IMR-90 (cell line): Measurements from ENCODE around the gene NCOA7. TPM values are rescaled to one million over a fixed set of nuclear protein-coding genes. Genes with fewer than 3 reads are reported as not detected.

Experiments
- ATAC-seq: fragments of 200-7000 bp; cut with Tn5 transposase; 2 replicates; pipeline ENCODE4 v1.9.1; 2020; ENCODE audit warnings: low read depth, mild to moderate bottlenecking, moderate library complexity
- BruUV-seq: library from RNA; stranded (reverse); fragments of 400-500 nt; replicated peaks from 2 replicates; lab custom pipeline; 2021; lab: Mats Ljungman, UMichigan
- CTCF ChIA-PET: fragments of 300-600 bp; formaldehyde crosslinking; extraction: SDS; loops from one replicate; lab custom pipeline; 2021; ENCODE audit warnings: antibody characterized with exemption; lab: Yijun Ruan, JAX
- POLR2A ChIA-PET: fragments of 300-600 bp; sonication (Branson Sonifier 250); formaldehyde crosslinking; loops from one replicate; lab custom pipeline; 2022; ENCODE audit warnings: antibody characterized with exemption; ENCODE audit not compliant: unreplicated experiment; lab: Charles Lee
- DNase-seq: peaks from one replicate; pipeline ENCODE4 v3.0.0; 2013
- H2AFZ ChIP-seq: replicated peaks from 2 replicates; pipeline ENCODE3; 2013; ENCODE audit warnings: low read length, mild to moderate bottlenecking; ENCODE audit not compliant: poor library complexity
- H2AK5ac ChIP-seq: 2 replicates; pipeline ENCODE4 v1.6.1; 2013; ENCODE audit warnings: low read depth, low read length, inconsistent platforms
- H2AK9ac ChIP-seq: replicated peaks from 2 replicates; pipeline ENCODE3; 2013; ENCODE audit warnings: mild to moderate bottlenecking, low read depth, low read length, moderate library complexity; ENCODE audit not compliant: poor library complexity
- H2BK120ac ChIP-seq: 2 replicates; pipeline ENCODE4 v1.6.1; 2013; ENCODE audit warnings: low read depth, low read length, inconsistent platforms
- H2BK15ac ChIP-seq: 3 replicates; pipeline ENCODE4 v1.6.1; 2013; ENCODE audit warnings: low read depth, low read length, inconsistent platforms
- H2BK20ac ChIP-seq: 2 replicates; pipeline ENCODE4 v1.6.1; 2013; ENCODE audit warnings: low read depth, mild to moderate bottlenecking, inconsistent platforms, low read length, moderate library complexity
- H2BK5ac ChIP-seq: 2 replicates; pipeline ENCODE4 v1.6.1; 2013; ENCODE audit warnings: mild to moderate bottlenecking, low read depth, low read length, inconsistent platforms; ENCODE audit not compliant: poor library complexity, severe bottlenecking
- H3K14ac ChIP-seq: replicated peaks from 2 replicates; pipeline ENCODE4 v1.6.1; 2013; ENCODE audit warnings: low read depth, low read length, inconsistent platforms
- H3K18ac ChIP-seq: 2 replicates; pipeline ENCODE4 v1.6.1; 2013; ENCODE audit warnings: low read depth, low read length, control low read depth
- H3K23ac ChIP-seq: 2 replicates; pipeline ENCODE4 v1.6.1; 2013; ENCODE audit warnings: low read depth, low read length, inconsistent platforms
- H3K27ac ChIP-seq: 2 replicates; pipeline ENCODE4 v1.5.1; 2013; ENCODE audit warnings: mild to moderate bottlenecking, control low read depth, low read length; ENCODE audit not compliant: insufficient read depth
- H3K27me3 ChIP-seq: 2 replicates; pipeline ENCODE4 v1.6.1; 2013; ENCODE audit warnings: low read length; ENCODE audit not compliant: control insufficient read depth, insufficient read depth
- H3K36me3 ChIP-seq: 2 replicates; pipeline ENCODE4 v1.6.1; 2013; ENCODE audit warnings: low read length, mixed read lengths; ENCODE audit not compliant: control insufficient read depth, insufficient read depth
- H3K4ac ChIP-seq: 2 replicates; pipeline ENCODE4 v1.6.1; 2013; ENCODE audit warnings: low read depth, low read length, inconsistent platforms
- H3K4me1 ChIP-seq: 2 replicates; pipeline ENCODE4 v1.6.1; 2013; ENCODE audit warnings: low read length, mixed read lengths; ENCODE audit not compliant: control insufficient read depth, insufficient read depth
- H3K4me2 ChIP-seq: 2 replicates; pipeline ENCODE4 v1.6.1; 2013; ENCODE audit warnings: low read depth, mild to moderate bottlenecking, control low read depth, low read length, moderate library complexity
- H3K4me3 ChIP-seq: 2 replicates; pipeline ENCODE4 v1.5.1; 2013; ENCODE audit warnings: low read depth, mild to moderate bottlenecking, control low read depth, low read length, moderate library complexity; ENCODE audit not compliant: insufficient read depth
- H3K56ac ChIP-seq: 2 replicates; pipeline ENCODE4 v1.6.1; 2013; ENCODE audit warnings: low read length, inconsistent platforms; ENCODE audit not compliant: insufficient read depth; ENCODE audit errors: extremely low read depth
- H3K79me1 ChIP-seq, 2 experiments: 2 replicates each; pipeline ENCODE4 v1.6.1; 2013; ENCODE audit warnings: low read length in 2 of 2, inconsistent platforms in 1 of 2, low read depth in 1 of 2
- H3K9ac ChIP-seq: 2 replicates; pipeline ENCODE4 v1.6.1; 2013; ENCODE audit warnings: low read depth, low read length, control low read depth
- H3K9me1 ChIP-seq: 2 replicates; pipeline ENCODE4 v1.6.1; 2013; ENCODE audit warnings: low read length, inconsistent platforms; ENCODE audit not compliant: insufficient read depth
- H3K9me3 ChIP-seq: 2 replicates; pipeline ENCODE4 v1.6.1; 2013; ENCODE audit warnings: low read length; ENCODE audit not compliant: control insufficient read depth, insufficient read depth
- H4K20me1 ChIP-seq: 2 replicates; pipeline ENCODE4 v1.6.1; 2013; ENCODE audit warnings: low read length, inconsistent platforms; ENCODE audit not compliant: insufficient read depth
- H4K5ac ChIP-seq: 2 replicates; pipeline ENCODE4 v1.6.1; 2013; ENCODE audit warnings: mild to moderate bottlenecking, low read depth, low read length, control low read depth
- H4K8ac ChIP-seq, 2 experiments: 2 replicates each; pipeline ENCODE4 v1.6.1; 2013; ENCODE audit warnings: low read depth in 2 of 2, low read length in 2 of 2, control low read depth in 1 of 2, inconsistent platforms in 1 of 2
- H4K91ac ChIP-seq: 2 replicates; pipeline ENCODE4 v1.6.1; 2013; ENCODE audit warnings: low read depth, low read length, inconsistent platforms; ENCODE audit not compliant: insufficient read depth
- FOS ChIP-seq: fragments of 150-350 bp; IDR thresholded peaks from 2 replicates; pipeline ENCODE4 v1.6.1; 2016; ENCODE audit warnings: low read depth, low read length
- MAZ ChIP-seq: IDR thresholded peaks from 2 replicates; pipeline ENCODE4 v1.6.1; 2012; ENCODE audit warnings: low read depth, mild to moderate bottlenecking, low read length, improper control_type of control experiment, moderate library complexity, borderline replicate concordance
- NFE2L2 ChIP-seq: fragments of 150-350 bp; IDR thresholded peaks from 2 replicates; pipeline ENCODE4 v1.6.1; 2016; ENCODE audit warnings: low read depth, mild to moderate bottlenecking, low read length
- POLR2A ChIP-seq: IDR thresholded peaks from 2 replicates; pipeline ENCODE4 v1.6.1; 2012; ENCODE audit warnings: mild to moderate bottlenecking, low read depth, low read length
- RCOR1 ChIP-seq: IDR thresholded peaks from 2 replicates; pipeline ENCODE4 v1.6.1; 2012; ENCODE audit warnings: mild to moderate bottlenecking, low read length, improper control_type of control experiment; ENCODE audit not compliant: insufficient replicate concordance
- WGBS, 2 experiments: methylation state at CpG; one replicate each; pipeline versions ENCODE4 v1.1.5 to v1.1.7; 2013; ENCODE audit warnings: missing lambda C conversion rate in 2 of 2; ENCODE audit not compliant: insufficient read length in 1 of 2; ENCODE audit errors: extremely low coverage in 2 of 2; 5-methylcytosine and 5-hydroxymethylcytosine counted together
- dilution Hi-C: fragments of 300-500 bp; cut with HindIII; formaldehyde crosslinking; loops from one replicate; pipeline ENCODE4 v1.14.3; 2018; ENCODE audit warnings: low sequenced_read_pairs; ENCODE audit not compliant: unreplicated experiment
- in situ Hi-C: fragments of 300-500 bp; cut with MboI; formaldehyde crosslinking; loops from 3 replicates; pipeline ENCODE4 v1.14.3; 2019; ENCODE audit warnings: low sequenced_read_pairs, inconsistent platforms, mixed read lengths
- intact Hi-C: fragments of 100-400 bp; cut with micrococcal nuclease; formaldehyde crosslinking; loops from 2 replicates; pipeline ENCODE4 v1.10.0; 2022
- polyA plus RNA-seq, 3 experiments: library from polyadenylated mRNA; depleted of rRNA; stranded (reverse); fragments of >200 nt; gene quantifications; 2 replicates each; pipeline ENCODE4 v1.2.3, GENCODE V29; 2012; ENCODE audit warnings: low replicate concordance in 1 of 3
- total RNA-seq: library from RNA; depleted of rRNA; stranded (reverse); fragments of >200 nt; gene quantifications from 2 replicates; pipeline ENCODE4 v1.2.3, GENCODE V29; 2012
- TF ChIP-seq, protein P1 (sequence below): fragments of 150-350 bp; IDR thresholded peaks from 2 replicates; pipeline ENCODE4 v1.6.1; 2017; ENCODE audit warnings: mild to moderate bottlenecking, antibody characterized with exemption, low read length, low read depth

The NCOA7 gene
- total and polyA plus RNA-seq, 2 of the 4 experiments (the other 2 are of a cell fraction), result 12.6 to 12.9 TPM

DNA sequence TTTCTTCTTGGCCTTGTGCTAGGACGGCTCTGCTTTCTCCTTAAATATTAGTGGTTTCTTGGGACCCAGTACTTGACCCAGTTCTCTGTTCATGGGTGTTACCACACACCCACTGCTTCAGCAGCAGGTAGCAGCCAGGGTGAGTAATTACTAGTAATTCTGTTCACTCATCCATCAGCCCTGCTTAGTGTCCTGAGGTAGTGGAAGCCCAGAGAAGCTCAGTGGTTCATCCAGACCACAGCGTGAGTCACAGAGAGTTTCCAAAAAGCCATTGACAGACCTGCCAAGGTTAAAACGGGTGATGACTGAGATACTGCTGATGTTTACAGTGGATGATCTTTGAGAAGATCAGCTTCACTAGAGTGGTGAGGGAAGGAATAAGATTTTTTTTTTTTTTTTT, 114.1 kb downstream of the NCOA7 start:
- H3K27me3 ChIP-seq, result no peaks in the 10 kb centered on the region
- CTCF ChIA-PET, result no interaction called here
- no peak overlapping the region for H3K4ac ChIP-seq
- no peaks in the 10 kb centered on the region for H3K9me1 ChIP-seq
- WGBS, 2 experiments, result no CpG with 5 or more reads among the region's 3 CpGs
- H4K8ac ChIP-seq, result no peak overlapping the region
- H2BK5ac ChIP-seq, result no peak overlapping the region
- no peak overlapping the region for H2AFZ ChIP-seq
- BruUV-seq, result no TSS peak
- peaks cover 9% of the 10 kb centered on the region for H3K36me3 ChIP-seq
- H2BK15ac ChIP-seq, result no peak overlapping the region
- no peaks in the 10 kb centered on the region for H4K20me1 ChIP-seq
- intact Hi-C loops, result no loop called here
- in situ Hi-C loops, result no loop called here
- no peak overlapping the region for H2AK5ac ChIP-seq
- no peaks in the 10 kb centered on the region for H3K9me3 ChIP-seq
- no peak overlapping the region for H3K14ac ChIP-seq
- no peaks in the 10 kb centered on the region for H3K4me1 ChIP-seq
- no peak overlapping the region for H2BK120ac ChIP-seq
- H3K23ac ChIP-seq, result no peak overlapping the region
- no peak overlapping the region for H3K4me3 ChIP-seq
- no peak overlapping the region for H4K91ac ChIP-seq
- DNase-seq, result peak; percentile 78
- dilution Hi-C loops, result no loop called here
- POLR2A ChIA-PET, result no interaction called here
- H3K27ac ChIP-seq, result no peak overlapping the region
- H3K56ac ChIP-seq, result no peak overlapping the region
- H3K79me1 ChIP-seq, result no peaks in the 10 kb centered on the region
- H2AK9ac ChIP-seq, result peak overlapping the region; percentile 5
- no peak overlapping the region for H4K5ac ChIP-seq
- no peak overlapping the region for H3K9ac ChIP-seq
- TF ChIP-seq FOS (no peak), POLR2A (no peak), MAZ (no peak), NFE2L2 (no peak), RCOR1 (no peak)
- TF ChIP-seq, protein P1, sequence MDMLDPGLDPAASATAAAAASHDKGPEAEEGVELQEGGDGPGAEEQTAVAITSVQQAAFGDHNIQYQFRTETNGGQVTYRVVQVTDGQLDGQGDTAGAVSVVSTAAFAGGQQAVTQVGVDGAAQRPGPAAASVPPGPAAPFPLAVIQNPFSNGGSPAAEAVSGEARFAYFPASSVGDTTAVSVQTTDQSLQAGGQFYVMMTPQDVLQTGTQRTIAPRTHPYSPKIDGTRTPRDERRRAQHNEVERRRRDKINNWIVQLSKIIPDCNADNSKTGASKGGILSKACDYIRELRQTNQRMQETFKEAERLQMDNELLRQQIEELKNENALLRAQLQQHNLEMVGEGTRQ, result no peak
- H3K4me2 ChIP-seq, result no peak overlapping the region
- no peak overlapping the region for H2BK20ac ChIP-seq
- no peak overlapping the region for H3K18ac ChIP-seq
- ATAC-seq, result peak; percentile 32; the same call in 1 of the 2 replicates
